Hepatocyte (in vitro differentiated cells): ENCODE results near the gene ZNF512.

Source experiments
- EZH2 ChIP-seq: fragments of 200-600 bp; sonication (generic); IDR thresholded peaks from 2 replicates; pipeline ENCODE4 v1.6.1; 2016; ENCODE audit warnings: antibody characterized with exemption, mild to moderate bottlenecking, borderline replicate concordance
- TF ChIP-seq, protein P1 (sequence below): fragments of 200-600 bp; sonication (generic); IDR thresholded peaks from 2 replicates; pipeline ENCODE4 v1.5.1; 2016; ENCODE audit warnings: antibody characterized with exemption, mild to moderate bottlenecking; ENCODE audit not compliant: poor library complexity

DNA sequence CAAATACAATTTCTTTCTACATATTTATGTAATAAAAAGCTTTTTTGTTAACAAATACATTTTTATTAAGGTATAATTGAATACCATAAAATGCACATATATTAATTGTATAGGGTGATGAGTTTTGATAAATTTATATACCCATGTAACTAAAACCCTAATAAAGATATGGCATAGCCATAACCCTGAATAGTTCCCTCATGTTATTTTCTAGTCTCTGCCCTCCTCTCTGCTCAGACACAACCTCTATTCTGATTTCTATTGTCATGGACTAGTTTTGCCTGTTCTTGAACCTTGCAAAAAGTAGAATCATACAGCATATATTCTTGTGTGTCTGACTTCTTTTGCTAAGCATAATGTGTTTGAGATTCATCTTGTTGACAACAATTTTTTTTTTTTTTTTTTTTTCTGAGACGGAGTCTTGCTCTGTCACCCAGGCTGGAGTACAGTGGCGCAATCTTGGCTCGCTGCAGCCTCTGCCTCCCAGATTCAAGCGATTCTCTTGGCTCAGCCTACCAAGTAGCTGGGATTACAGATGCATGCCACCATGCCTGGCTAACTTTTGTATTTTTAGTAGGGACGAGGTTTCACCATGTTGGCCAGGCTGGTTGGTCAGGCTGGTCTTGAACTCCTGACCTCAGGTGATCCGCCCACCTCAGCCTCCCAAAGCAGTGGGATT, 38.6 kb upstream of the ZNF512 start:
- TF ChIP-seq, protein P1, sequence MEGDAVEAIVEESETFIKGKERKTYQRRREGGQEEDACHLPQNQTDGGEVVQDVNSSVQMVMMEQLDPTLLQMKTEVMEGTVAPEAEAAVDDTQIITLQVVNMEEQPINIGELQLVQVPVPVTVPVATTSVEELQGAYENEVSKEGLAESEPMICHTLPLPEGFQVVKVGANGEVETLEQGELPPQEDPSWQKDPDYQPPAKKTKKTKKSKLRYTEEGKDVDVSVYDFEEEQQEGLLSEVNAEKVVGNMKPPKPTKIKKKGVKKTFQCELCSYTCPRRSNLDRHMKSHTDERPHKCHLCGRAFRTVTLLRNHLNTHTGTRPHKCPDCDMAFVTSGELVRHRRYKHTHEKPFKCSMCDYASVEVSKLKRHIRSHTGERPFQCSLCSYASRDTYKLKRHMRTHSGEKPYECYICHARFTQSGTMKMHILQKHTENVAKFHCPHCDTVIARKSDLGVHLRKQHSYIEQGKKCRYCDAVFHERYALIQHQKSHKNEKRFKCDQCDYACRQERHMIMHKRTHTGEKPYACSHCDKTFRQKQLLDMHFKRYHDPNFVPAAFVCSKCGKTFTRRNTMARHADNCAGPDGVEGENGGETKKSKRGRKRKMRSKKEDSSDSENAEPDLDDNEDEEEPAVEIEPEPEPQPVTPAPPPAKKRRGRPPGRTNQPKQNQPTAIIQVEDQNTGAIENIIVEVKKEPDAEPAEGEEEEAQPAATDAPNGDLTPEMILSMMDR, result no peak
- no peak for TF ChIP-seq EZH2
